ENCODE measurements around the gene GPA33. TPM values are rescaled to one million over a fixed set of nuclear protein-coding genes. Genes with fewer than 3 reads are reported as not detected.

The GPA33 gene
- total and polyA plus RNA-seq, 12 donors: 0.15 to 5.8 (median 1.1) TPM; not detected in 1

- intact Hi-C loops (cut with DNase I): no loop called here
- peak in 1 of 2 donors; percentile 37 for DNase-seq
These were observed 36.6 kb upstream of the GPA33 start for GRCh38 chr1:167126811-167127210.

GRCh38 chr1:167126317-167126716, 36.1 kb upstream of the GPA33 start:
- H3K9me3 ChIP-seq: no peaks in the 10 kb centered on the region
- ATAC-seq (peak in 5 of 8 donors; percentile 3 to 23 (median 7)), DNase-seq (no peak)
- WGBS, 2 donors: 90 to 91% methylated on average over 28 of the region's 28 CpGs
- H3K36me3 ChIP-seq: peaks cover 0 to 89% (median 4%) of the 10 kb centered on the region in 9 donors
- no peak overlapping the region for H3K4me3 ChIP-seq
- intact Hi-C loops (cut with DNase I): no loop called here
- H3K4me1 ChIP-seq: peaks cover 0 to 15% (median 5%) of the 10 kb centered on the region in 9 donors
- H3K27me3 ChIP-seq: peaks cover 0 to 16% (median 0%) of the 10 kb centered on the region in 7 donors
- no peak for TF ChIP-seq CTCF (IDR thresholded peaks at IDR 0.05)
- no peak overlapping the region for H3K27ac ChIP-seq

More at GRCh38 chr1:167126811-167127210, 36.6 kb upstream of the GPA33 start:
- Histone ChIP-seq H3K9me3 (no peaks in the 10 kb centered on the region), H3K4me3 (no peak overlapping the region), H3K27ac (no peak overlapping the region), H3K36me3 (peaks cover 0 to 84% (median 4%) of the 10 kb centered on the region in 9 donors), H3K27me3 (peaks cover 0 to 17% (median 0%) of the 10 kb centered on the region in 7 donors), H3K4me1 (peaks cover 0 to 11% (median 0%) of the 10 kb centered on the region in 9 donors)
- 72 to 75% methylated on average over 17 of the region's 17 CpGs for WGBS, 2 donors
- ATAC-seq: peak in 6 of 8 donors; percentile 7 to 38 (median 20)
- no peak for TF ChIP-seq CTCF (IDR thresholded peaks at IDR 0.05)

GRCh38 chr1:167122568-167122967, 32.4 kb upstream of the GPA33 start:
- Histone ChIP-seq H3K27ac (no peak overlapping the region), H3K4me3 (no peak overlapping the region), H3K27me3 (peaks cover 0 to 23% (median 0%) of the 10 kb centered on the region in 7 donors), H3K9me3 (no peaks in the 10 kb centered on the region), H3K36me3 (peaks cover 0 to 97% (median 10%) of the 10 kb centered on the region in 9 donors), H3K4me1 (peaks cover 0 to 33% (median 5%) of the 10 kb centered on the region in 9 donors)
- DNase-seq: no peak
- WGBS, 2 donors: 86 to 88% methylated on average over 4 of the region's 4 CpGs
- no peak for TF ChIP-seq CTCF (IDR thresholded peaks at IDR 0.05)
- intact Hi-C loops (cut with DNase I): loop anchor here in 2 of 10 donors (5.0 kb wide), 2 partner anchors 35 to 55 kb away; no protein-coding TSS in a partner anchor
- no peak for ATAC-seq

- Histone ChIP-seq H3K4me3 (no peak overlapping the region), H3K4me1 (peaks cover 0 to 37% (median 5%) of the 10 kb centered on the region in 9 donors), H3K27me3 (peaks cover 0 to 23% (median 0%) of the 10 kb centered on the region in 7 donors), H3K36me3 (peaks cover 0 to 97% (median 10%) of the 10 kb centered on the region in 9 donors), H3K27ac (no peak overlapping the region), H3K9me3 (no peaks in the 10 kb centered on the region)
- TF ChIP-seq CTCF (IDR thresholded peaks at IDR 0.05): no peak
- ATAC-seq (no peak), DNase-seq (no peak)
- 64 to 80% methylated on average over 5 of the region's 5 CpGs for WGBS, 2 donors
- intact Hi-C loops (cut with DNase I): loop anchor here in 2 of 10 donors (5.0 kb wide), 2 partner anchors 35 to 55 kb away; no protein-coding TSS in a partner anchor
These were observed 31.9 kb upstream of the GPA33 start for GRCh38 chr1:167122121-167122480.

All from heart right ventricle (tissue), 16 donors.